Esophagus squamous epithelium (tissue), 5 donors: ENCODE measurements around the gene ANKRD13A. TPM values are rescaled to one million over a fixed set of nuclear protein-coding genes. Genes with fewer than 3 reads are reported as not detected.
"Not testable (repeated sequence)": the region's sequence is repeated elsewhere in the genome, so short reads cannot be mapped to it uniquely, and the experiment has no call there.

Experiments used
- DNase-seq: peaks from one replicate; lab custom pipeline; 2025; lab: John Stamatoyannopoulos, UW
- H3K27ac ChIP-seq, 4 donors: fragments of 200-600 bp; sonication (generic); one replicate each; pipeline ENCODE4 v1.5.1; 2016 to 2019; ENCODE audit warnings: mild to moderate bottlenecking in 1 of 4
- H3K27me3 ChIP-seq, 4 donors: fragments of 200-600 bp; sonication (generic); 1 replicate in 3 of 4; 2 replicates in 1 of 4; pipeline versions ENCODE4 v1.5.1 to v1.6.0; 2017 to 2021; ENCODE audit warnings: antibody characterized with exemption in 1 of 4
- H3K36me3 ChIP-seq, 3 donors: fragments of 200-600 bp; sonication (generic); one replicate each; pipeline ENCODE4 v1.5.1; 2016 to 2019
- H3K4me1 ChIP-seq, 3 donors: fragments of 200-600 bp; sonication (generic); one replicate each; pipeline ENCODE4 v1.5.1; 2017 to 2019
- H3K4me3 ChIP-seq, 4 donors: fragments of 200-600 bp; sonication (generic); 1 replicate in 3 of 4; 2 replicates in 1 of 4; pipeline ENCODE4 v1.5.1; 2016 to 2019; ENCODE audit warnings: mild to moderate bottlenecking in 2 of 4, moderate library complexity in 1 of 4
- H3K9me3 ChIP-seq, 3 donors: fragments of 200-600 bp; sonication (generic); one replicate each; pipeline ENCODE4 v1.5.1; 2016 to 2019
- CTCF ChIP-seq, 6 experiments: fragments of 450-650 bp in 4 of 6; fragments of 200-600 bp in 2 of 6; sonication (generic) in 2 of 6; IDR thresholded peaks; one replicate each; pipeline ENCODE4 v1.5.1; 2016 to 2019; ENCODE audit warnings: antibody characterized with exemption in 6 of 6, mild to moderate bottlenecking in 4 of 6, moderate library complexity in 4 of 6
- POLR2A ChIP-seq, 4 donors: fragments of 450-650 bp; IDR thresholded peaks; one replicate each; pipeline ENCODE4 v1.6.1; 2017; ENCODE audit warnings: antibody characterized with exemption in 4 of 4, mild to moderate bottlenecking in 4 of 4, moderate library complexity in 3 of 4
- WGBS, 2 donors: methylation state at CpG; one replicate each; pipeline ENCODE4 v1.1.5; 2018; 5-methylcytosine and 5-hydroxymethylcytosine counted together
- intact Hi-C: fragments of 100-400 bp; cut with DNase I; formaldehyde crosslinking; loops from one replicate; pipeline ENCODE4 v1.15.0; 2022
- total RNA-seq, 4 donors: library from RNA; depleted of rRNA; stranded (reverse); fragments of >200 nt; gene quantifications; one replicate each; pipeline ENCODE4 v1.1.0, GENCODE V29; 2016
- donor health status: DM: yes; HTN: yes; CAD: no.

Gene ANKRD13A
- total RNA-seq, 4 donors from 2014 or later = 67.6 to 92.9 (median 72.8) TPM

- H3K4me3 ChIP-seq = no peak overlapping the region
- no peak for TF ChIP-seq CTCF (IDR thresholded peaks at IDR 0.05)
- TF ChIP-seq POLR2A (IDR thresholded peaks at IDR 0.05) = no peak
- intact Hi-C loops = no loop called here
Observed at GRCh38 chr12:109981311-109981710, 17.9 kb upstream of the ANKRD13A start.

GRCh38 chr12:109982210-109982609, 17.0 kb upstream of the ANKRD13A start:
- no peak overlapping the region for H3K27ac ChIP-seq
- intact Hi-C loops = no loop called here
- DNase-seq = no peak
- H3K4me3 ChIP-seq = no peak overlapping the region
- TF ChIP-seq POLR2A (IDR thresholded peaks at IDR 0.05) (no peak), CTCF (IDR thresholded peaks at IDR 0.05) (no peak)
- no peaks in the 10 kb centered on the region for H3K9me3 ChIP-seq
- peaks cover 22 to 100% (median 66%) of the 10 kb centered on the region in 3 donors for H3K36me3 ChIP-seq
- H3K27me3 ChIP-seq = no peaks in the 10 kb centered on the region
- H3K4me1 ChIP-seq = peaks cover 0 to 4% (median 0%) of the 10 kb centered on the region in 3 donors

More at GRCh38 chr12:109981311-109981710, 17.9 kb upstream of the ANKRD13A start:
- DNase-seq = no peak
- peaks cover 0 to 4% (median 0%) of the 10 kb centered on the region in 3 donors for H3K4me1 ChIP-seq
- 84 to 92% methylated on average over 5 of the region's 5 CpGs for WGBS, 2 donors
- no peaks in the 10 kb centered on the region for H3K9me3 ChIP-seq
- no peak overlapping the region for H3K27ac ChIP-seq
- no peaks in the 10 kb centered on the region for H3K27me3 ChIP-seq
- H3K36me3 ChIP-seq = peaks cover 18 to 100% (median 66%) of the 10 kb centered on the region in 3 donors

- no peak overlapping the region for H3K4me3 ChIP-seq
- no peak for DNase-seq
- 87 to 92% methylated on average over 8 of the region's 8 CpGs for WGBS, 2 donors
- intact Hi-C loops = no loop called here
- H3K36me3 ChIP-seq = peaks cover 22 to 100% (median 62%) of the 10 kb centered on the region in 3 donors
- no peaks in the 10 kb centered on the region for H3K9me3 ChIP-seq
- TF ChIP-seq POLR2A (IDR thresholded peaks at IDR 0.05) (no peak), CTCF (IDR thresholded peaks at IDR 0.05) (no peak)
- H3K4me1 ChIP-seq = peaks cover 0 to 4% (median 0%) of the 10 kb centered on the region in 3 donors
- H3K27me3 ChIP-seq = no peaks in the 10 kb centered on the region
- no peak overlapping the region for H3K27ac ChIP-seq
Observed at GRCh38 chr12:109983432-109984142, 15.6 kb upstream of the ANKRD13A start.

GRCh38 chr12:109986236-109986635, 13.0 kb upstream of the ANKRD13A start:
- H3K4me1 ChIP-seq, H3K27me3 ChIP-seq, DNase-seq, H3K9me3 ChIP-seq, H3K27ac ChIP-seq, H3K4me3 ChIP-seq, intact Hi-C loops: not testable (repeated sequence)
- peaks cover 10 to 100% (median 36%) of the 10 kb centered on the region in 3 donors for H3K36me3 ChIP-seq
- WGBS, 2 donors = 96% methylated on average over 13 to 16 of the region's 16 CpGs

GRCh38 chr12:109987615-109988014, 11.6 kb upstream of the ANKRD13A start:
- intact Hi-C loops = no loop called here
- peaks cover 10 to 90% (median 27%) of the 10 kb centered on the region in 3 donors for H3K36me3 ChIP-seq
- H3K27me3 ChIP-seq = no peaks in the 10 kb centered on the region
- 82 to 89% methylated on average over 8 of the region's 8 CpGs for WGBS, 2 donors
- no peak for TF ChIP-seq POLR2A (IDR thresholded peaks at IDR 0.05)
- TF ChIP-seq CTCF (IDR thresholded peaks at IDR 0.05) = no peak
- DNase-seq = no peak
- peaks cover 0 to 11% (median 0%) of the 10 kb centered on the region in 3 donors for H3K4me1 ChIP-seq
- H3K4me3 ChIP-seq = no peak overlapping the region
- H3K27ac ChIP-seq = no peak overlapping the region
- no peaks in the 10 kb centered on the region for H3K9me3 ChIP-seq
